Activated CD4-positive, CD25-positive, alpha-beta regulatory T cell treated with anti-CD3 and anti-CD28 coated beads, Interleukin-2, amount 50 U/mL, for 24 hours (primary cell): ENCODE data around the gene ERGIC3.
A peak's percentile ranks its signal among the peaks of the same experiment; 100 is the strongest.
"Not testable (repeated sequence)": the region's sequence is repeated elsewhere in the genome, so short reads cannot be mapped to it uniquely, and the experiment has no call there.

Source experiments
- ATAC-seq, 2 donors: fragments of 150-1000 bp; cut with Tn5 transposase; one replicate each; pipeline ENCODE4 v1.10.0; 2021; ENCODE audit warnings: mild to moderate bottlenecking in 1 of 2, moderate library complexity in 1 of 2

ERGIC3 gene

GRCh38 chr20:35541783-35542662 is at the start of gene ERGIC3:
TSS of gene ERGIC3 (plus strand) at chr20:35542078. CDS start at chr20:35542098, 20 bp downstream.
- peak; percentile 97 to 98 for ATAC-seq

GRCh38 chr20:35492352-35492751 is 49.5 kb upstream of the ERGIC3 start:
- ATAC-seq: no peak

- ATAC-seq: no peak
These were observed 45.4 kb upstream of the ERGIC3 start for GRCh38 chr20:35496481-35496880.

GRCh38 chr20:35497320-35497719 is 44.6 kb upstream of the ERGIC3 start:
- no peak for ATAC-seq

GRCh38 chr20:35497780-35498189 is 44.1 kb upstream of the ERGIC3 start:
- ATAC-seq: no peak

- no peak for ATAC-seq
These were observed 42.6 kb upstream of the ERGIC3 start for GRCh38 chr20:35499271-35499670.

- ATAC-seq: no peak
These were observed 39.5 kb upstream of the ERGIC3 start for GRCh38 chr20:35502352-35502751.

- no peak for ATAC-seq
These were observed 38.6 kb upstream of the ERGIC3 start for GRCh38 chr20:35503281-35503680.

- no peak for ATAC-seq
These were observed 37.9 kb upstream of the ERGIC3 start for GRCh38 chr20:35503841-35504561.

GRCh38 chr20:35504751-35505150 is 37.1 kb upstream of the ERGIC3 start:
- ATAC-seq: no peak

- no peak for ATAC-seq
These were observed 35.7 kb upstream of the ERGIC3 start for GRCh38 chr20:35506179-35506578.

GRCh38 chr20:35506872-35507638 is 34.8 kb upstream of the ERGIC3 start:
- ATAC-seq: peak; percentile 58 to 70

- no peak for ATAC-seq
These were observed 33.2 kb upstream of the ERGIC3 start for GRCh38 chr20:35508493-35509218.

- ATAC-seq: no peak
These were observed 30.7 kb upstream of the ERGIC3 start for GRCh38 chr20:35510951-35511735.

GRCh38 chr20:35511814-35512420 is 30.0 kb upstream of the ERGIC3 start:
- ATAC-seq: no peak

- ATAC-seq: no peak
These were observed 27.4 kb upstream of the ERGIC3 start for GRCh38 chr20:35514371-35514932.

- no peak for ATAC-seq
These were observed 26.5 kb upstream of the ERGIC3 start for GRCh38 chr20:35515341-35515740.

GRCh38 chr20:35515949-35516645 is 25.8 kb upstream of the ERGIC3 start:
- no peak for ATAC-seq

- no peak for ATAC-seq
These were observed 24.8 kb upstream of the ERGIC3 start for GRCh38 chr20:35517125-35517524.

- ATAC-seq: not testable (repeated sequence)
These were observed 24.1 kb upstream of the ERGIC3 start for GRCh38 chr20:35517767-35518166.
